H9 (cell line): ENCODE results near the gene SULT1A2. TPM values are rescaled to one million over a fixed set of nuclear protein-coding genes. Genes with fewer than 3 reads are reported as not detected.

ENCODE experiments used
- DNase-seq: peaks from one replicate; pipeline ENCODE4 v3.0.0-alpha.2; 2017
- H2AFZ ChIP-seq: one replicate; pipeline ENCODE4 v1.6.1; 2013; ENCODE audit warnings: mild to moderate bottlenecking, low read length, control low read depth, moderate library complexity
- H2AK5ac ChIP-seq: 2 replicates; pipeline ENCODE4 v1.6.1; 2013; ENCODE audit warnings: low read length, control low read depth, mixed read lengths; ENCODE audit not compliant: insufficient read length
- H2BK120ac ChIP-seq: one replicate; pipeline ENCODE4 v1.6.1; 2013; ENCODE audit warnings: low read depth, mild to moderate bottlenecking, low read length, control low read depth, inconsistent platforms; ENCODE audit not compliant: poor library complexity, severe bottlenecking
- H2BK12ac ChIP-seq: 2 replicates; pipeline ENCODE4 v1.6.1; 2013; ENCODE audit warnings: low read length, control low read depth, mixed read lengths, low read depth; ENCODE audit not compliant: insufficient read length
- H2BK15ac ChIP-seq: 2 replicates; pipeline ENCODE4 v1.6.1; 2013; ENCODE audit warnings: low read depth, low read length, control low read depth
- H2BK20ac ChIP-seq: one replicate; pipeline ENCODE4 v1.6.1; 2013; ENCODE audit warnings: low read depth, mild to moderate bottlenecking, low read length, control low read depth, inconsistent platforms; ENCODE audit not compliant: poor library complexity, severe bottlenecking
- H2BK5ac ChIP-seq: 2 replicates; pipeline ENCODE4 v1.6.1; 2013; ENCODE audit warnings: low read length, control low read depth, mixed read lengths; ENCODE audit not compliant: insufficient read length
- H3K14ac ChIP-seq: 2 replicates; pipeline ENCODE4 v1.6.1; 2013; ENCODE audit warnings: low read length, control low read depth; ENCODE audit not compliant: insufficient read depth
- H3K18ac ChIP-seq: 2 replicates; pipeline ENCODE4 v1.6.1; 2013; ENCODE audit warnings: low read depth, mild to moderate bottlenecking, mixed read lengths, low read length, control low read depth; ENCODE audit not compliant: insufficient read length
- H3K23ac ChIP-seq: 2 replicates; pipeline ENCODE4 v1.6.1; 2013; ENCODE audit warnings: low read length, control low read depth, mixed read lengths, low read depth; ENCODE audit not compliant: insufficient read length
- H3K23me2 ChIP-seq: 2 replicates; pipeline ENCODE4 v1.6.1; 2013; ENCODE audit warnings: low read depth, mild to moderate bottlenecking, mixed read lengths, low read length, control low read depth; ENCODE audit not compliant: insufficient read length, poor library complexity, severe bottlenecking
- H3K27ac ChIP-seq: 2 replicates; pipeline ENCODE4 v1.5.1; 2013; ENCODE audit warnings: low read length, control low read depth, mixed read lengths, low read depth; ENCODE audit not compliant: insufficient read length
- H3K27me3 ChIP-seq: 2 replicates; pipeline ENCODE4 v1.6.1; 2013; ENCODE audit warnings: low read length, control low read depth, inconsistent platforms; ENCODE audit not compliant: insufficient read depth
- H3K4ac ChIP-seq: 2 replicates; pipeline ENCODE4 v1.6.1; 2013; ENCODE audit warnings: low read depth, mild to moderate bottlenecking, control low read depth, inconsistent platforms, low read length, moderate library complexity
- H3K4me1 ChIP-seq: 2 replicates; pipeline ENCODE4 v1.6.1; 2013; ENCODE audit warnings: low read length, control low read depth, inconsistent platforms; ENCODE audit not compliant: insufficient read depth
- H3K4me2 ChIP-seq: 2 replicates; pipeline ENCODE4 v1.6.1; 2013; ENCODE audit warnings: low read length, control low read depth, mixed read lengths; ENCODE audit not compliant: insufficient read length, insufficient read depth
- H3K56ac ChIP-seq: 2 replicates; pipeline ENCODE4 v1.6.1; 2013; ENCODE audit warnings: low read depth, mild to moderate bottlenecking, mixed read lengths, low read length, control low read depth; ENCODE audit not compliant: insufficient read length
- H3K79me1 ChIP-seq: 2 replicates; pipeline ENCODE4 v1.6.1; 2013; ENCODE audit warnings: low read depth, mild to moderate bottlenecking, moderate library complexity, low read length, control low read depth, inconsistent platforms; ENCODE audit not compliant: insufficient read depth, poor library complexity, severe bottlenecking
- H3K79me2 ChIP-seq: 2 replicates; pipeline ENCODE4 v1.6.1; 2013; ENCODE audit warnings: low read length, control low read depth, inconsistent platforms; ENCODE audit not compliant: insufficient read depth
- H3K9ac ChIP-seq: 2 replicates; pipeline ENCODE4 v1.6.1; 2013; ENCODE audit warnings: low read length, control low read depth, mixed read lengths; ENCODE audit not compliant: insufficient read length; ENCODE audit errors: extremely low read depth
- H3K9me3 ChIP-seq: one replicate; pipeline ENCODE4 v1.6.1; 2013; ENCODE audit warnings: low read depth, low read length, inconsistent platforms; ENCODE audit not compliant: control insufficient read depth
- H3T11ph ChIP-seq: one replicate; pipeline ENCODE4 v1.6.1; 2013; ENCODE audit warnings: mild to moderate bottlenecking, low read length, control low read depth, inconsistent platforms
- H4K20me1 ChIP-seq: one replicate; pipeline ENCODE4 v1.6.1; 2013; ENCODE audit not compliant: control insufficient read depth, insufficient read length, insufficient read depth
- H4K5ac ChIP-seq: 2 replicates; pipeline ENCODE4 v1.6.1; 2013; ENCODE audit warnings: low read depth, mild to moderate bottlenecking, mixed read lengths, low read length, control low read depth; ENCODE audit not compliant: insufficient read length
- H4K8ac ChIP-seq: replicated peaks from 2 replicates; pipeline ENCODE4 v1.6.1; 2013; ENCODE audit warnings: low read length, control low read depth, mixed read lengths, low read depth; ENCODE audit not compliant: insufficient read length
- H4K91ac ChIP-seq: 2 replicates; pipeline ENCODE4 v1.6.1; 2013; ENCODE audit warnings: low read depth, mild to moderate bottlenecking, moderate library complexity, mixed read lengths, low read length, control low read depth; ENCODE audit not compliant: insufficient read length
- H3K27ac Mint-ChIP-seq, 3 experiments: 2 replicates in 2 of 3; 3 replicates in 1 of 3; pipeline ENCODE4 v1.8.0; 2020 to 2021; ENCODE audit warnings: mixed read lengths in 3 of 3, mild to moderate bottlenecking in 1 of 3, moderate library complexity in 1 of 3
- H3K27me3 Mint-ChIP-seq: 2 replicates; pipeline ENCODE4 v1.8.0; 2021; ENCODE audit warnings: low read depth, mild to moderate bottlenecking, moderate library complexity, mixed read lengths
- H3K36me3 Mint-ChIP-seq, 3 experiments: 2 replicates in 2 of 3; 3 replicates in 1 of 3; pipeline ENCODE4 v1.8.0; 2020 to 2021; ENCODE audit warnings: low read depth in 3 of 3, mixed read lengths in 3 of 3; ENCODE audit not compliant: insufficient read depth in 1 of 3
- H3K4me1 Mint-ChIP-seq, 2 experiments: 2 replicates each; pipeline ENCODE4 v1.8.0; 2020; ENCODE audit warnings: mixed read lengths in 2 of 2
- H3K4me3 Mint-ChIP-seq, 2 experiments: 2 replicates in 1 of 2; 3 replicates in 1 of 2; pipeline ENCODE4 v1.8.0; 2020 to 2021; ENCODE audit warnings: mild to moderate bottlenecking in 2 of 2, mixed read lengths in 2 of 2, moderate library complexity in 1 of 2
- H3K9me3 Mint-ChIP-seq, 2 experiments: 2 replicates in 1 of 2; 3 replicates in 1 of 2; pipeline ENCODE4 v1.8.0; 2020; ENCODE audit warnings: mild to moderate bottlenecking in 2 of 2, mixed read lengths in 2 of 2, moderate library complexity in 1 of 2
- CTCF ChIP-seq: fragments of 200-600 bp; sonication (generic); conservative IDR thresholded peaks from 3 replicates; pipeline ENCODE4 v1.8.0; 2021; ENCODE audit warnings: antibody characterized with exemption, mild to moderate bottlenecking
- WGBS: extraction: QIAGEN DNeasy Blood & Tissue Kit; methylation state at CpG from one replicate; pipeline ENCODE4 v1.1.7; 2013; ENCODE audit warnings: missing lambda C conversion rate, low lambda C conversion rate, mixed read lengths; ENCODE audit not compliant: insufficient read length; ENCODE audit errors: extremely low coverage; 5-methylcytosine and 5-hydroxymethylcytosine counted together
- total RNA-seq: library from RNA; stranded (reverse); gene quantifications from 2 replicates; pipeline ENCODE4 v1.2.1, GENCODE V29; 2021

The SULT1A2 gene
- total RNA-seq, 1 experiment from 2014 or later: 0.66 TPM

- Histone ChIP-seq H2BK12ac (no peak overlapping the region), H3K79me2 (no peaks in the 10 kb centered on the region), H3K4ac (no peak overlapping the region), H2AFZ (no peak overlapping the region), H3K18ac (no peak overlapping the region), H3K14ac (no peak overlapping the region), H2BK15ac (no peak overlapping the region), H3K4me1 (no peaks in the 10 kb centered on the region), H2BK5ac (no peak overlapping the region), H3K56ac (no peak overlapping the region), H3K23ac (no peak overlapping the region), H3K9me3 (no peaks in the 10 kb centered on the region), H4K8ac (no peak overlapping the region), H3T11ph (no peak overlapping the region), H3K4me2 (no peak overlapping the region), H2BK120ac (no peak overlapping the region), H3K27me3 (no peaks in the 10 kb centered on the region), H2BK20ac (no peak overlapping the region), H3K27ac (no peak overlapping the region), H3K79me1 (no peaks in the 10 kb centered on the region), H4K20me1 (no peaks in the 10 kb centered on the region), H4K5ac (no peak overlapping the region), H2AK5ac (no peak overlapping the region), H3K9ac (no peak overlapping the region), H3K23me2 (no peaks in the 10 kb centered on the region), H4K91ac (no peak overlapping the region)
- no CpG with 5 or more reads among the region's 13 CpGs for WGBS
- DNase-seq: no peak
- TF ChIP-seq CTCF: no peak
- no peak overlapping the region for H3K4me3 Mint-ChIP-seq
- H3K27ac Mint-ChIP-seq: no peak overlapping the region
- no peaks in the 10 kb centered on the region for H3K27me3 Mint-ChIP-seq
- no peaks in the 10 kb centered on the region for H3K4me1 Mint-ChIP-seq
- no peaks in the 10 kb centered on the region for H3K9me3 Mint-ChIP-seq
- peaks cover 16 to 52% (median 39%) of the 10 kb centered on the region in 3 experiments for H3K36me3 Mint-ChIP-seq
Observed at GRCh38 chr16:28589930-28590329, 6.9 kb downstream of the SULT1A2 start.
